H9 (cell line): ENCODE data around the gene SENP7. TPM values are rescaled to one million over a fixed set of nuclear protein-coding genes. Genes with fewer than 3 reads are reported as not detected.

Source experiments
- DNase-seq: peaks from one replicate; pipeline ENCODE4 v3.0.0-alpha.2; 2017
- H2AFZ ChIP-seq: one replicate; pipeline ENCODE4 v1.6.1; 2013; ENCODE audit warnings: mild to moderate bottlenecking, low read length, control low read depth, moderate library complexity
- H2AK5ac ChIP-seq: 2 replicates; pipeline ENCODE4 v1.6.1; 2013; ENCODE audit warnings: low read length, control low read depth, mixed read lengths; ENCODE audit not compliant: insufficient read length
- H2BK120ac ChIP-seq: one replicate; pipeline ENCODE4 v1.6.1; 2013; ENCODE audit warnings: low read depth, mild to moderate bottlenecking, low read length, control low read depth, inconsistent platforms; ENCODE audit not compliant: poor library complexity, severe bottlenecking
- H2BK12ac ChIP-seq: 2 replicates; pipeline ENCODE4 v1.6.1; 2013; ENCODE audit warnings: low read length, control low read depth, mixed read lengths, low read depth; ENCODE audit not compliant: insufficient read length
- H2BK15ac ChIP-seq: 2 replicates; pipeline ENCODE4 v1.6.1; 2013; ENCODE audit warnings: low read depth, low read length, control low read depth
- H2BK20ac ChIP-seq: one replicate; pipeline ENCODE4 v1.6.1; 2013; ENCODE audit warnings: low read depth, mild to moderate bottlenecking, low read length, control low read depth, inconsistent platforms; ENCODE audit not compliant: poor library complexity, severe bottlenecking
- H2BK5ac ChIP-seq: 2 replicates; pipeline ENCODE4 v1.6.1; 2013; ENCODE audit warnings: low read length, control low read depth, mixed read lengths; ENCODE audit not compliant: insufficient read length
- H3K14ac ChIP-seq: 2 replicates; pipeline ENCODE4 v1.6.1; 2013; ENCODE audit warnings: low read length, control low read depth; ENCODE audit not compliant: insufficient read depth
- H3K18ac ChIP-seq: 2 replicates; pipeline ENCODE4 v1.6.1; 2013; ENCODE audit warnings: low read depth, mild to moderate bottlenecking, mixed read lengths, low read length, control low read depth; ENCODE audit not compliant: insufficient read length
- H3K23ac ChIP-seq: 2 replicates; pipeline ENCODE4 v1.6.1; 2013; ENCODE audit warnings: low read length, control low read depth, mixed read lengths, low read depth; ENCODE audit not compliant: insufficient read length
- H3K23me2 ChIP-seq: 2 replicates; pipeline ENCODE4 v1.6.1; 2013; ENCODE audit warnings: low read depth, mild to moderate bottlenecking, mixed read lengths, low read length, control low read depth; ENCODE audit not compliant: insufficient read length, poor library complexity, severe bottlenecking
- H3K27ac ChIP-seq: 2 replicates; pipeline ENCODE4 v1.5.1; 2013; ENCODE audit warnings: low read length, control low read depth, mixed read lengths, low read depth; ENCODE audit not compliant: insufficient read length
- H3K27me3 ChIP-seq: 2 replicates; pipeline ENCODE4 v1.6.1; 2013; ENCODE audit warnings: low read length, control low read depth, inconsistent platforms; ENCODE audit not compliant: insufficient read depth
- H3K4ac ChIP-seq: 2 replicates; pipeline ENCODE4 v1.6.1; 2013; ENCODE audit warnings: low read depth, mild to moderate bottlenecking, control low read depth, inconsistent platforms, low read length, moderate library complexity
- H3K4me1 ChIP-seq: 2 replicates; pipeline ENCODE4 v1.6.1; 2013; ENCODE audit warnings: low read length, control low read depth, inconsistent platforms; ENCODE audit not compliant: insufficient read depth
- H3K4me2 ChIP-seq: 2 replicates; pipeline ENCODE4 v1.6.1; 2013; ENCODE audit warnings: low read length, control low read depth, mixed read lengths; ENCODE audit not compliant: insufficient read length, insufficient read depth
- H3K56ac ChIP-seq: 2 replicates; pipeline ENCODE4 v1.6.1; 2013; ENCODE audit warnings: low read depth, mild to moderate bottlenecking, mixed read lengths, low read length, control low read depth; ENCODE audit not compliant: insufficient read length
- H3K79me1 ChIP-seq: 2 replicates; pipeline ENCODE4 v1.6.1; 2013; ENCODE audit warnings: low read depth, mild to moderate bottlenecking, moderate library complexity, low read length, control low read depth, inconsistent platforms; ENCODE audit not compliant: insufficient read depth, poor library complexity, severe bottlenecking
- H3K79me2 ChIP-seq: 2 replicates; pipeline ENCODE4 v1.6.1; 2013; ENCODE audit warnings: low read length, control low read depth, inconsistent platforms; ENCODE audit not compliant: insufficient read depth
- H3K9ac ChIP-seq: 2 replicates; pipeline ENCODE4 v1.6.1; 2013; ENCODE audit warnings: low read length, control low read depth, mixed read lengths; ENCODE audit not compliant: insufficient read length; ENCODE audit errors: extremely low read depth
- H3K9me3 ChIP-seq: one replicate; pipeline ENCODE4 v1.6.1; 2013; ENCODE audit warnings: low read depth, low read length, inconsistent platforms; ENCODE audit not compliant: control insufficient read depth
- H3T11ph ChIP-seq: one replicate; pipeline ENCODE4 v1.6.1; 2013; ENCODE audit warnings: mild to moderate bottlenecking, low read length, control low read depth, inconsistent platforms
- H4K20me1 ChIP-seq: one replicate; pipeline ENCODE4 v1.6.1; 2013; ENCODE audit not compliant: control insufficient read depth, insufficient read length, insufficient read depth
- H4K5ac ChIP-seq: 2 replicates; pipeline ENCODE4 v1.6.1; 2013; ENCODE audit warnings: low read depth, mild to moderate bottlenecking, mixed read lengths, low read length, control low read depth; ENCODE audit not compliant: insufficient read length
- H4K8ac ChIP-seq: replicated peaks from 2 replicates; pipeline ENCODE4 v1.6.1; 2013; ENCODE audit warnings: low read length, control low read depth, mixed read lengths, low read depth; ENCODE audit not compliant: insufficient read length
- H4K91ac ChIP-seq: 2 replicates; pipeline ENCODE4 v1.6.1; 2013; ENCODE audit warnings: low read depth, mild to moderate bottlenecking, moderate library complexity, mixed read lengths, low read length, control low read depth; ENCODE audit not compliant: insufficient read length
- H3K27ac Mint-ChIP-seq, 3 experiments: 2 replicates in 2 of 3; 3 replicates in 1 of 3; pipeline ENCODE4 v1.8.0; 2020 to 2021; ENCODE audit warnings: mixed read lengths in 3 of 3, mild to moderate bottlenecking in 1 of 3, moderate library complexity in 1 of 3
- H3K27me3 Mint-ChIP-seq: 2 replicates; pipeline ENCODE4 v1.8.0; 2021; ENCODE audit warnings: low read depth, mild to moderate bottlenecking, moderate library complexity, mixed read lengths
- H3K36me3 Mint-ChIP-seq, 3 experiments: 2 replicates in 2 of 3; 3 replicates in 1 of 3; pipeline ENCODE4 v1.8.0; 2020 to 2021; ENCODE audit warnings: low read depth in 3 of 3, mixed read lengths in 3 of 3; ENCODE audit not compliant: insufficient read depth in 1 of 3
- H3K4me1 Mint-ChIP-seq, 2 experiments: 2 replicates each; pipeline ENCODE4 v1.8.0; 2020; ENCODE audit warnings: mixed read lengths in 2 of 2
- H3K4me3 Mint-ChIP-seq, 2 experiments: 2 replicates in 1 of 2; 3 replicates in 1 of 2; pipeline ENCODE4 v1.8.0; 2020 to 2021; ENCODE audit warnings: mild to moderate bottlenecking in 2 of 2, mixed read lengths in 2 of 2, moderate library complexity in 1 of 2
- H3K9me3 Mint-ChIP-seq, 2 experiments: 2 replicates in 1 of 2; 3 replicates in 1 of 2; pipeline ENCODE4 v1.8.0; 2020; ENCODE audit warnings: mild to moderate bottlenecking in 2 of 2, mixed read lengths in 2 of 2, moderate library complexity in 1 of 2
- WGBS: extraction: QIAGEN DNeasy Blood & Tissue Kit; methylation state at CpG from one replicate; pipeline ENCODE4 v1.1.7; 2013; ENCODE audit warnings: missing lambda C conversion rate, low lambda C conversion rate, mixed read lengths; ENCODE audit not compliant: insufficient read length; ENCODE audit errors: extremely low coverage; 5-methylcytosine and 5-hydroxymethylcytosine counted together
- total RNA-seq: library from RNA; stranded (reverse); gene quantifications from 2 replicates; pipeline ENCODE4 v1.2.1, GENCODE V29; 2021
- TF ChIP-seq, protein P1 (sequence below): fragments of 200-600 bp; sonication (generic); conservative IDR thresholded peaks from 3 replicates; pipeline ENCODE4 v1.8.0; 2021; ENCODE audit warnings: antibody characterized with exemption, mild to moderate bottlenecking

SENP7 gene
- total RNA-seq, 1 experiment from 2014 or later = 8.4 TPM

DNA sequence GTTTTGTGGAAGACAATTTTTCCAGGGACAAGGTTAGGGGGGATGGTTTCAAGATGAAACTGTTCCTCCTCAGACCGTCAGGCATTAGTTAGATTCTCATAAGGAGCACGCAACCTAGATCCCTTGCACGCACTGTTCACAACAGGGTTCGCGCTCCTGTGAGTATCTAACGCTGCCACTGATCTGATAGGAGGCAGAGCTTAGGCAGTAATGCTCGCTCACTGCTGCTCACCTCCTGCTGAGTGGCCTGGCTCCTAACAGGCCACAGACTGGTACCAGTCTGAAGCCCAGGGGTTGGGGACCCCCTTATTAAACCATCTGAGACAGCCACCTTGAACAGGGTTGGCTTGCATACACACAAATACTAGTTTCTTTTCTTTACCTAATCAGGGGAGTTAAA is 179.1 kb downstream of the SENP7 start:
- no peak for DNase-seq
- H4K8ac ChIP-seq = no peak overlapping the region
- no peak overlapping the region for H3K4me2 ChIP-seq
- no peak overlapping the region for H2AK5ac ChIP-seq
- H3K79me1 ChIP-seq = no peaks in the 10 kb centered on the region
- no peak overlapping the region for H2BK15ac ChIP-seq
- H2AFZ ChIP-seq = no peak overlapping the region
- H3K36me3 Mint-ChIP-seq = no peaks in the 10 kb centered on the region; a peak in 1 of 7 replicates
- H3K4me1 ChIP-seq = no peaks in the 10 kb centered on the region
- no peak overlapping the region for H3K14ac ChIP-seq
- no peak overlapping the region for H3K27ac Mint-ChIP-seq
- no peak overlapping the region for H2BK20ac ChIP-seq
- H3K4me3 Mint-ChIP-seq = no peak overlapping the region
- no peaks in the 10 kb centered on the region for H3K27me3 Mint-ChIP-seq
- no peak overlapping the region for H2BK5ac ChIP-seq
- no peaks in the 10 kb centered on the region for H3K23me2 ChIP-seq
- H3K4me1 Mint-ChIP-seq = no peaks in the 10 kb centered on the region
- no peak overlapping the region for H4K91ac ChIP-seq
- no peak overlapping the region for H4K5ac ChIP-seq
- no peak overlapping the region for H2BK120ac ChIP-seq
- H3K9me3 ChIP-seq = no peaks in the 10 kb centered on the region
- H3K27ac ChIP-seq = no peak overlapping the region
- H3K9ac ChIP-seq = no peak overlapping the region
- H3K4ac ChIP-seq = no peak overlapping the region
- H3K23ac ChIP-seq = no peak overlapping the region
- no peaks in the 10 kb centered on the region for H3K79me2 ChIP-seq
- no peak overlapping the region for H3T11ph ChIP-seq
- no peak overlapping the region for H2BK12ac ChIP-seq
- no peak overlapping the region for H3K18ac ChIP-seq
- H3K9me3 Mint-ChIP-seq = no peaks in the 10 kb centered on the region
- no peaks in the 10 kb centered on the region for H4K20me1 ChIP-seq
- H3K56ac ChIP-seq = no peak overlapping the region
- WGBS = no CpG with 5 or more reads among the region's 7 CpGs
- TF ChIP-seq, protein P1, sequence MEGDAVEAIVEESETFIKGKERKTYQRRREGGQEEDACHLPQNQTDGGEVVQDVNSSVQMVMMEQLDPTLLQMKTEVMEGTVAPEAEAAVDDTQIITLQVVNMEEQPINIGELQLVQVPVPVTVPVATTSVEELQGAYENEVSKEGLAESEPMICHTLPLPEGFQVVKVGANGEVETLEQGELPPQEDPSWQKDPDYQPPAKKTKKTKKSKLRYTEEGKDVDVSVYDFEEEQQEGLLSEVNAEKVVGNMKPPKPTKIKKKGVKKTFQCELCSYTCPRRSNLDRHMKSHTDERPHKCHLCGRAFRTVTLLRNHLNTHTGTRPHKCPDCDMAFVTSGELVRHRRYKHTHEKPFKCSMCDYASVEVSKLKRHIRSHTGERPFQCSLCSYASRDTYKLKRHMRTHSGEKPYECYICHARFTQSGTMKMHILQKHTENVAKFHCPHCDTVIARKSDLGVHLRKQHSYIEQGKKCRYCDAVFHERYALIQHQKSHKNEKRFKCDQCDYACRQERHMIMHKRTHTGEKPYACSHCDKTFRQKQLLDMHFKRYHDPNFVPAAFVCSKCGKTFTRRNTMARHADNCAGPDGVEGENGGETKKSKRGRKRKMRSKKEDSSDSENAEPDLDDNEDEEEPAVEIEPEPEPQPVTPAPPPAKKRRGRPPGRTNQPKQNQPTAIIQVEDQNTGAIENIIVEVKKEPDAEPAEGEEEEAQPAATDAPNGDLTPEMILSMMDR = no peak
- H3K27me3 ChIP-seq = no peaks in the 10 kb centered on the region
